Measurements from ENCODE around the gene SIX3. TPM values are rescaled to one million over a fixed set of nuclear protein-coding genes. Genes with fewer than 3 reads are reported as not detected.

SIX3 gene
- total and polyA plus RNA-seq, 2 of the 4 experiments (the other 2 are of a cell fraction): not detected

- Histone ChIP-seq H3K27me3 (ENCODE audit: control insufficient read depth, insufficient read depth, low read length) (peaks cover 3% of the 10 kb centered on the region), H2AK5ac (ENCODE audit: low read depth, low read length) (no peak overlapping the region), H3K9ac (ENCODE audit: low read depth, low read length) (no peak overlapping the region), H3K9me1 (ENCODE audit: insufficient read depth, low read length) (no peaks in the 10 kb centered on the region), H3K4me1 (ENCODE audit: control insufficient read depth, insufficient read depth, low read length) (no peaks in the 10 kb centered on the region), H2AK9ac (replicated peaks; ENCODE audit: low read depth, low read length, poor library complexity) (no peak overlapping the region), H3K4me3 (ENCODE audit: insufficient read depth, low read depth, low read length) (no peak overlapping the region), H3K4me2 (ENCODE audit: low read depth, low read length) (no peak overlapping the region), H4K91ac (ENCODE audit: insufficient read depth, low read depth, low read length) (no peak overlapping the region), H2BK5ac (ENCODE audit: low read depth, low read length, poor library complexity, severe bottlenecking) (no peak overlapping the region), H4K8ac (ENCODE audit: low read depth in 2 of 2, low read length in 2 of 2) (no peak overlapping the region), H3K56ac (ENCODE audit: extremely low read depth, insufficient read depth, low read length) (no peak overlapping the region), H3K27ac (ENCODE audit: insufficient read depth, low read length) (no peak overlapping the region), H3K14ac (replicated peaks; ENCODE audit: low read depth, low read length) (no peak overlapping the region), H3K79me1 (ENCODE audit: low read depth in 1 of 2, low read length in 2 of 2) (no peaks in the 10 kb centered on the region), H2BK120ac (ENCODE audit: low read depth, low read length) (no peak overlapping the region), H4K5ac (ENCODE audit: low read depth, low read length) (no peak overlapping the region), H3K36me3 (ENCODE audit: control insufficient read depth, insufficient read depth, low read length) (no peaks in the 10 kb centered on the region), H2BK15ac (ENCODE audit: low read depth, low read length) (no peak overlapping the region), H3K9me3 (ENCODE audit: control insufficient read depth, insufficient read depth, low read length) (no peaks in the 10 kb centered on the region), H4K20me1 (ENCODE audit: insufficient read depth, low read length) (no peaks in the 10 kb centered on the region), H3K23ac (ENCODE audit: low read depth, low read length) (no peak overlapping the region), H3K18ac (ENCODE audit: low read depth, low read length) (no peak overlapping the region), H2BK20ac (ENCODE audit: low read depth, low read length) (no peak overlapping the region), H3K4ac (ENCODE audit: low read depth, low read length) (no peak overlapping the region), H2AFZ (replicated peaks; ENCODE audit: low read length, poor library complexity) (no peak overlapping the region)
- ATAC-seq (ENCODE audit: low read depth) (no peak), DNase-seq (no peak)
- WGBS, 2 experiments (ENCODE audit: extremely low coverage in 2 of 2, insufficient read length in 1 of 2): no CpG with 5 or more reads among the region's 2 CpGs
- no peak for TF ChIP-seq FOS (IDR thresholded peaks at IDR 0.05; ENCODE audit: low read depth, low read length)
- no peak for TF ChIP-seq ELK1 (IDR thresholded peaks at IDR 0.05; ENCODE audit: borderline replicate concordance, low read depth, low read length)
- no peak for TF ChIP-seq BHLHE40 (IDR thresholded peaks at IDR 0.05; ENCODE audit: low read depth, low read length)
- no peak for TF ChIP-seq CEBPB (IDR thresholded peaks at IDR 0.05; ENCODE audit: low read depth, low read length)
- TF ChIP-seq RCOR1 (IDR thresholded peaks at IDR 0.05; ENCODE audit: insufficient replicate concordance, low read length): no peak
- no peak for TF ChIP-seq MAFK (IDR thresholded peaks at IDR 0.05; ENCODE audit: low read depth, low read length)
- TF ChIP-seq RFX5 (IDR thresholded peaks at IDR 0.05; ENCODE audit: low read depth, low read length): no peak
- TF ChIP-seq CHD1 (IDR thresholded peaks at IDR 0.05; ENCODE audit: low read depth, low read length): no peak
- TF ChIP-seq USF2 (IDR thresholded peaks at IDR 0.05; ENCODE audit: low read depth, low read length): no peak
- TF ChIP-seq CTCF (conservative IDR thresholded peaks at IDR 0.05; ENCODE audit: low read depth, low read length): no peak
- no peak for TF ChIP-seq NFE2L2 (IDR thresholded peaks at IDR 0.05; ENCODE audit: low read depth, low read length)
- TF ChIP-seq RAD21 (IDR thresholded peaks at IDR 0.05; ENCODE audit: low read length): no peak
- no peak for TF ChIP-seq SMC3 (IDR thresholded peaks at IDR 0.05; ENCODE audit: low read depth, low read length)
- TF ChIP-seq MXI1 (IDR thresholded peaks at IDR 0.05; ENCODE audit: borderline replicate concordance, low read depth, low read length): no peak
- no peak for TF ChIP-seq POLR2A (IDR thresholded peaks at IDR 0.05; ENCODE audit: low read depth, low read length)
- no peak for TF ChIP-seq MAZ (IDR thresholded peaks at IDR 0.05; ENCODE audit: borderline replicate concordance, low read depth, low read length)
- in situ Hi-C loops (cut with MboI; ENCODE audit: low sequenced_read_pairs): no loop called here
- BruUV-seq (replicated peaks): no TSS peak
- CTCF ChIA-PET: interaction anchor here (0.5 to 0.6 kb wide), 3 partner anchors 33 to 334 kb away, joined by 3 to 6 read pairs (median 3); no protein-coding TSS in a partner anchor
- POLR2A ChIA-PET (ENCODE audit: unreplicated experiment): no interaction called here
- intact Hi-C loops (cut with micrococcal nuclease): no loop called here
- dilution Hi-C loops (cut with HindIII; ENCODE audit: low sequenced_read_pairs, unreplicated experiment): no loop called here
Observed at GRCh38 chr2:44895061-44895460, 46.4 kb upstream of the SIX3 start.
